NCI-H526 treated with DMSO at 0.1 percent for 48 hours (cell line): ENCODE data around the gene PRLH.
"Not testable (repeated sequence)": the region's sequence is repeated elsewhere in the genome, so short reads cannot be mapped to it uniquely, and the experiment has no call there.

Source experiments
- DNase-seq: peaks from one replicate; lab custom pipeline; 2025; lab: John Stamatoyannopoulos, UW

Gene PRLH

DNA sequence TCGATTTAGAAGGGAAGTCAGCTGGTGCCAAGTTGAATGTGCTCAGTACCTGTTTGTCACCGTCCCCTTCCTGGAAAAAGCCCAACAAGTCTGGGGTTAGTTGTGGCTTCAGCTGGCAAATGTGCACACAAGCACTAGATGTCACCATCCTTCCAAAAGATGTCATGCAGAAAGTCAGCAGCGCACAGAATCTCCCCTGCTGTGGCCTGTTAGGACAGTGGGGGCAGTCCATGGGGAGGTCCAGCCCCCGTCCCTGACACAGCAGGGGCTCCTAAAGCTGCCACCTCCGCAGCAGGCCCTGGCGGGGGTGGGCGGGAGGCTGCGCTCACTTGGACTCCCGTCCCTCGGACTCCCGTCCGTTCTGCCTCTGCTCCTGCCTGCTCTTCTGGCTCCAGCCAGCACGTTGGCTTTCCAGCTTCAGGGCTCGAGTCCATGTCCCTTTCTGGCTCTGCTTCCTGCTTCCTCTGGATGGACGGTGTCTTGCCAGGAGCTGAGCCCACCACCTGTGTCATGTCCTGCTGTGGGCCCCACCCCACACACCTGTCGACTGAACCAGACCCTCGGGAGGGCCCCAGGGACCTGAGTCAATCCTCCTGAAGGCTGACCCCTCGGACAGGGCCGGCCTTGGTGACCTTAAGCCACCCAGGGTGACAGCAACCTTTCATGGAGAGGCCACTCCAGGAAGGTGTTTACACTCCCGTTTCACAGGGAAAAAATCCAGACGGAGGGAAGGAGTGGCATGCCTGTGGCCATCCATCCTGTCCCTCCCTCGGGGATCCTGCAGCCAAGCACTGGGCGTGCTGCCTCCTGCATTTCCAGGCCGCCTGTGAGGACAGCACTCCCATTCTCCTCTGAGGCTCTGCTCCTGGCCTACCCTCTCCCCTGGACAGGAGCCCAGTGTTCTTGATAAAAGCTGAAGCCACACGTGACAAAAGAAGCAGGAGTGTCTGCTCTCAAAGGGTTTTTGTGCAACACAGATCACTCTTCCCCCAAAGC lies 15.7 kb downstream of the PRLH start:
- no peak for DNase-seq

DNA sequence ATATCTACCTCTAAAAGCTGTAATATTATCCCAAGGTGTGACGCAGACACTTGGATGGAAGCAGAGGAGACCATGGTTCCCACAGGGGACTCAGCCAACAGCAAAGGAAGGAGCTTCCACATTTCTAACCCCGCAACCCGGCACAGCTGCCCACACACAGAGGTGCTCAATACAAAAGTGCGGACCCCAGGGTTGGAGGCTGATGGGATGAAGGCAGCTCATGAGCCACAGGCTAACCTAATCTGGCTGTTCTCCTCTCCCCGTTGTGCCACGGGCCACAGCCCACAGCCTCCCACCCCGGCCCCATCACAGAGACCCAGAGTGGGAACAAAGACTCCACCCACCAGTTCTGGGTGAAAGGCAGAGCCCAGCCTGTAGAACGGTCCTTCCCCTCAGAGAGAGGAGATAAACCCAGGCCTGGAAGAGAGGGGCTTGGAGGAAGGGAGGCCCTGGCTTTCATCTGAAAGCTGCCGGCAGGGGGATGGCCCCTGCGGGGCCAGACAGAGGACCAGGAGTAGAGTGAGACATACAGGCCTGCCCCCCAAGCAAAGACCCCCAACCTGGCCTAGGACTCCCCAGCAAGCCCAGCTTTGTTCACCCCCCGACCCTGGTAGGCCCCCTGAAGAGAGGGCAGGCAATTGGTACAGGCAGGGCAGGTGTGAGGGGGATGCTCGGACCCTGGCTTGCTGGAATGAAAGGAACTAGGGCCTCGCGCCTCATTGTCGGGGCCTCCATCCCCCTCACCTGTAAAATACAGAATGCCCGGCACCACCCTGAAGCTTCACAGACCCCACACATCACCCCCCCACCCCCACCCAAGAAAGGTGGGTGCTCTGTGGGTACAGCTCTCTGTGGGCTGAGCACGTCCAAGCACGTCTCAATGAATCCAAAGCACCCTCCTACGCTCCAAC lies 17.3 kb downstream of the PRLH start:
- DNase-seq = no peak

DNA sequence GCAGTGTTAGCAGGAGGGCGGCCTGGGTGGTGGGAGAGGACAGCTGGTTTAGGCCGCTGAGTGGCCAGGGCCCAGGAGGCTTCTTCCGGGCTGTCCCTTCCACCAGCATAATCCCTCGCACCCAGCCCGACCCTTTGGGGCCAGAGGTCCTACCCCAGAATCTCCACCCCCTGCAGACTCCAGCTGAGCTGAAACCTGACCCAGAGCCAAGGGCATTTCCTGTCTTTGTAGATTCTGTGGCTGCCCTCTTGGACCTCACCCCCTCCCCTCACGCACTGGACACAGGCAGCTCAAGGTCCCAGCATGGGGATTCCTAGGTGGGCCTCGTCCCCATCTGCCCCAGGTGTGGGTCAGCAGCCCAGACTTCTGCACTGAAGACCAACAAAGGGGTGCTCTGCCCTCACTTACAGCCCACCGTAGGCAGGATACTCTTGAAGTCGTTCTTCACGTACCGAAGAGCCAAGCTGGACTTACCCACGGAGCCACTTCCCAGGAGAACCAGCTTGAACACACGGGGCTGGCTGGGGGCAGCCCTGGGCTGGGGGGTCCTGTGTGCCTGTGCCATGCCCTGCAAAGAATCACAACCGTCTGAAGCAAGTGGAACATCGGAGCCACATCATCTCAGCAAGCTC lies 19.3 kb downstream of the PRLH start:
- DNase-seq = no peak

DNA sequence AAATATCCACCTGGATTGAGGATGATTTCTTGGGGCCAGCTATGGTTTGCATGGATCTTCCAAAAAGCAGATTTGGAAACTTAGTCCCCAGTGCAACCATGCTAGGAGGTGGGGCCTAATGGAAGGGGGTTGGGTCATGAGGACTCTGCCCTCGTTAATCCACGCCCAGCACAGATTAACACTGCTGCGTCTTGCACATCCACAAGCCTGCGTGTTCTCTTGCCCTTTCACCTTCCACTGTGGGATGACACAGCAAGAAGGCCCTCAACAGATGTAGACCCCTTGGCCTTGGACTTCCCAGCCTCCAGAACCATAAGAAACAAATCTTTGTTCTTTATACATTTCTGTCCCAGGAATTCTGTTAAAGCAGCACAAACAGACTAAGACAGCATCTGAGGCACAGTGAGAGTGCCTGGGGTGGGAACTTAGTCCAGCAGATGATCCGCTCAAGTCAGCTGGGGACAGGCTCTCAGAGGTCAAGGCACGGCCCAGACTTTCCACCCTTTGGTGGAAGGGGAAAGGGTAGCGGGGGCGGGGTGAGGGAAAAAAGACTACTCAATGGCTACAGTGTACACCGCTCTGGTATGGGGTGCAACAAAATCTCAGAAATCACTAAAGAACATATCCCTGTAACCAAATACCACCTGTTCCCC lies 21.8 kb downstream of the PRLH start:
- no peak for DNase-seq

DNA sequence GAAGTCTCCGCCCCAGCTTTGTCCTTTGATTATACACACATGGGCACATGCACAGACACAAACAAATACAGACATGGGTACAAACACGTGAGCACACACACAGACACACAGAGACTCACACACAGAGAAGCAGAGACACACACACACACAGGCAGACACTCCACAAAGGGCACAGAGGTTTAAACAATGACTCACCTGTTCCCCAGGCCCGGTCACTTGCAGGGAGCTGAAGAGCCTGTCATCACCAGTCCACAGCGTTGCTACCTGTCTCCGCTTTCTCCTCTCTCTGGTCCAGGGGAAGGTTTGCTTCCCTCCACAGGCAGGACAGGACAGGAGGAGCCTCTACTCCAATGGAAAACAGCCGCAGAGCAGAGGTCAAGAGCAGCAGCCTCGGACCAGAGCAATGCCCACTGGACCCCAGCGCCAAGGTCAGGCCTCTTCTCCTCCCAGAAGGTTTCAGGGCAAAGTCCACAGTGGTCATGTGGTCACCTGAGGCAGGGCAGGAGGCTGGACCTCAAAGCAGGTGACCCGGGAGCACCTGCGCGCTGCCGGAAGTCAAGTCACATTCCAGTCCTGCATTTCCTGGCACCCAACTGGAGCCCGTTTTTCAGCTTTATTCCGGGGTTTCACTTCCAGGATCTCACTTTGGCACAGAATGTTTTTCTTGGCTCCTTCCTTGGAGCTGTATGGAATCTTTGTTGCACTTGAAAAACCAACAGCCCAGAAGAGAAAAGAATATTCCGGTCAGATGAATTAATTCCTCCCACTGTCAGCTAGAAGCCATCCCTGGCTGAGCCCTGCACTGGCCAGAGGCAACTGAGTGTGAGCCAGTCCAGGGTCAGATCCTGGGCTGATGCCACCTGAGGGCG lies 24.1 kb downstream of the PRLH start, which contains the start of gene RAB17:
Gene RAB17 (minus strand): TSS at position 463 of the 869 bp plus-strand sequence. CDS start 4,580 bp downstream, outside the sequence.
- DNase-seq = peak; percentile 54

DNA sequence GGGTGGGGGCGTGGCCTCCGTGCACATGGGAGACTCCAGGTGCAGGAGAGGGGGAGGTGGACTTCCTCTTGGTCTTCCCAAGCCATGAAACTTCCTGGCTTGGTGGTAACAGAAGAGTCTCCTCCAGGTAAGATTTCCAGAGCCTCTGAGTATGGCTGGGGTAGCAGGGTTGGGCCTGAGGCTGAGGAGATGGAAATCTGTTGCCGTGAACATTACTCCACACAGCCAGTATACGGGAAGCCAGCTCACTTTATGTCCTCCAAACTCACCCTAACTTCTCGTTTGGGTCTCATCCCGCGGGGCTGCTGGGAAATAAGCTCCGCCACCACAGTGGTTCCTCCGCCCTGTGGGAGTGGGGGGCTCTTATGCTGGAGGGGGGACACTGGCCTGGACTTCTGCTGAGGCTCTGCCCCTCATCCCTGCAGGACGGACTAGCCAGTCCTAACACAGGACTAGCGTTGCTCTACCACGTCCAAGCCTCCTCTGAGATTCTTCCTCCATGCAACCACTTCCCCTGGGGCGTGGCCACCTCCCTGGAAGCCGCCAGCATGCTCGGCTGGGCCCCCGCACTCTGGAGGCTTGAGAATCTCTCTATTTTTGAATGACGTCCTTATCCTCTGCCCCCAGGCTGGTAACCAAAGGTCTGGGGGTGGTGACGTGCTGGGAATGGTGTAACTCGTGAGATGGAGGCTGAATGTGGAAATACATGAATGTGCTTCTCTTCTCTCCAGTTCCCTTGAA lies 24.9 kb downstream of the PRLH start:
- DNase-seq = no peak

DNA sequence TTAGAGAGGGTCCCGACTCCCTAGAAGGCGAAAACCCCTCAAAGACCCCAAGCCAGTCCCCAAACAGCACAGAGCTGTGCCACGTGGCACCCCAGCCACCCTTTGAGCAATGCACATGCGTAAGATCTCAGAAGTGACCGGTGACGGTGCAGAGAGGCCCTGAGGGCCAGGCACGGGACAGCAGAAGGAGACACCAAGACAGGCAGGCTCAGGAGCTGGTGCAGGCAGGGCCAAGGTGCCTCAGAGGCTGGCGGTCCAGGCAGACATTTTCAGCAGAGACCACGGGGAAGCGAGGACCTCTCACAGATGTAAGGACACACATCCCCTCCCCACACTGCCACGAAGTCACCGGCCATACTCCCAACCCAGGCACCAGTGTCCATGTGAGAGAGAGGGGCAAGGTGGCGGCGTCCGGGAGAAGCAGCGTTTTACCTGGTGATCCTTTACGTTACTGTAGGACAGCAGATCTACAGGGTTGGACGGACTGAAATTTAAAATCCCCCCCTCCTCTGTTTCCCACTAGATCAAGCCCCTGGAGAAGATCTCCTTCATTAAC lies 26.1 kb downstream of the PRLH start:
- DNase-seq = no peak

DNA sequence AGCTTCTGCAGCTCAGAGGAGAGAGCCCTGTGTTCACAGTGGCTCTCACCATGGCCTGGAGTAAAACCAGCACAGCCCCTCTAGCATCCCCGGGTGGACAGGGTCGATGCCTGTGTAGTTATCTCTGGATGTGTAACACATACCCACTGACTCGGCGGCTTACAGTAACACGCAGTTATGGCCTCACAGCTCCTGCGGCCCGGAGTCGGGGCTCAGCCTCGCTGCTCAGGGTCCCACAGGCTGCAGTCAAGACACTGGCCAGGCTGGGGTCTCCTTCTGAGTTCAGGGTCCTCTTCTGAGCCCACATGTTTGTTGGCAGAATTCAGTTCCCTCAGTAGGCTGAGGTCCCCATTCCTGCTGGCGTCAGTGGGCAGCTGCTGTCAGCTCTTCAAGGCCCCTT lies 26.7 kb downstream of the PRLH start:
- DNase-seq = no peak

DNA sequence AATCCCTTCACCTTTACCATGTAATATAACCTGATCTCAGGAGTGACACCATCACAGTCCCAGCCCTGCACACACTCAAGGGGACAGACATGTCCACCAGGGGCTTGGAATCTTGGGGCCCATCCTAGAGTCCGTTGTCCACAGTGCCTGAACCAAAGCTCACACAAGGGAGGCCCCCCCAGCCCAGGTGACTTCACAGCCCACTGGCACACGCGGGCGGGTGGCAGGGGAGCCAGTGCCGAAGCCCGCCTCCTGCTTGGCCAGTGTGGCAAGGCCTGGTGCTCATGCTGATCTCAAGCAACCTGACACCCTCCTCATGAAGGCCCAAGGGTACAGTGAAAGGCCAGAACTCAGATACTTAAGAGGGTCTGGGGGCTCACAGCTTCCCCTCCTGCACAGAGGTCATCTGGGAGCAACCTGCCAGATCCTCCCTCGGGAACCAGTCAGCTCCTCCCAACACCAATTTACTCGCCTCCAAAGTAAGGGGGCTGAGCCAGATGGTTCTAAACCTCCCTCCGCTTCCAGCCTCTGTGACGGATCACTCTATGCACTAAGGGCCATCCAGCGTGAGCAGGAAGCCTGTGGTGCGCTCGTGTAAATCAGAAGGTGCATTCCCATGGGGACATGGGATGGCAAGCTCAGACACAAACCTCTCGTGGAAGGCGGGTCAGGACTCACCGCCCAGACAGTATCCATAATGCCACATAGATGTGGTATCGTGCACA lies 27.4 kb downstream of the PRLH start:
- DNase-seq = no peak

DNA sequence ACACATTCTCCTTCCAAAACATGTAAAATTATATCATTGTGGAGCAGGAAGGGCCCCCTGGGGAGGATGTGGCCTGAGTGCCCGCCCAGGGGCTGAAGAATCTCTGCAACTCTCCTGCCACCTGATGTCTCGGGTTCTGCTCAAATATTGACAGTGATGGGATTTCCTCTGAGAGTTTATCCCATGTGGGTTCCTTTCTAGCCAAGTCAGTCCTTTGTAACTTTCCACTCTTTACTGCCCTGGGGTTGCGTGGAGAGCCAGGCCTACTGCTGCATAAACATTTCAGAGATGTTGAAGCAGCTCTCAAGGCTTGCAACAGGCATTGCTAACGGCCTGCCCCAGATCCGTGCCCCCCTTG lies 28.1 kb downstream of the PRLH start:
- no peak for DNase-seq

DNA sequence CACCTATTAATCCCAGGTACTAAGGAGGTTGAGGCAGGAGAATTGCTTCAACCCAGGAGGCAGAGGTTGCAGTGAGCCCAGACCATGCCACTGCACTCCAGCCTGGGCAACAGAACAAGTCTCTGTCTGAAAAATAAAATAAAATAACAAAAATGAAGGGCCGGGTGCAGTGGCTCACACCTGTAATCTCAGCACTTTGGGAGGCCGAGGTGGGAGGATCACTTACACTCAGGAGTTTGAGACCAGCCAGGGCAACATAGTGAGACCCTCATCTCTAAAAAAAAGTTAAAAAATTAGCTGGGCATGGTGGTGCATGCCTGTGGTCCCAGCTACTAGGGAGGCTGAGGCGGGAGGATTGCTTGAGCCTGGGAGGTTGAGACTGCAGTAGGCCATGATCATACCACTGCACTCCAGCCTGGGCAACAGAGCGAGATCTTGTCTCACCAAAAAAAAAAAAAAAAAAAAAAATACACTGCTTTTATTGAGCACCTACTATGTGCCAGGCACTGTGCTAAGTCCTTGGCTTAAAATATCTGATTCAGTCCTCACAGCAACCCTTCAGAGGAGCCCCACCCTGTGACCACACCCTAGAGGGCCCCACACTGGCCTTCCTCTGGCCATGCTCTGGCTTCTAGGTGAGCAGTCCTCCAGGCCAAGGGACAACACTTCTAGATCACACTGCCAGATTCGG lies 29.6 kb downstream of the PRLH start:
- DNase-seq = not testable (repeated sequence)

DNA sequence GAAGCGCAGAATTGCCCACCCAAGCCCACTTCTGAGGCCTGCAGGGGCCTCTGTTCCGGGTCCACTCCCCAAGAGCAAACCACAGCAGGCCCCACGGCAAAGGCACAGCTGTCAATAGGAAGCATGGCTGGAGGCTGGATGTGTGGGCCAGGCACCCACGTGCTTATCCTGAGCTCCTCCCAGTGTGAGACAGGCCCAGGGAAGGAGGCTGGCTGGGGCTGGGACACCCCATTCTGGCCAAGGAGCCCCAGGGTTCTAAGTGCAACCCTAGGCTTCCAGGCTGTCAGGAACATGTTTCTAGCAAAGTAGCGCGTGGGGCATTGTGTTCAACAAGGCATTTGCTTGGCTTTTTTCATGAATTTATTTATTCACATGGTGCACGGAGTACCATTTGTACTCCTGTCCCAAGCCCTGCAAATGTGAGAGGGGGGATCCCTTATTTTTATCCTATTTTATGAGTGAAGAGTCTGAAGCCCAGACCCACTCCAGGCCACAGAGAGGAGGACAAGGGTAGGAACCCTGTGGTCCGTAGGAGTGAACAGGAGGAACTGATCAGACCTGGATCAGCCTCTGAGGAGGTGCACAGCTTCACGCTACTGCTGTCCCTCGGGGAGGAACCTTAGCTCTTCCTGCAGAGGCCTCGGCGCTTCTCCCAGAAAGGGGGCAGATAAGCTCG lies 30.3 kb downstream of the PRLH start:
- no peak for DNase-seq

DNA sequence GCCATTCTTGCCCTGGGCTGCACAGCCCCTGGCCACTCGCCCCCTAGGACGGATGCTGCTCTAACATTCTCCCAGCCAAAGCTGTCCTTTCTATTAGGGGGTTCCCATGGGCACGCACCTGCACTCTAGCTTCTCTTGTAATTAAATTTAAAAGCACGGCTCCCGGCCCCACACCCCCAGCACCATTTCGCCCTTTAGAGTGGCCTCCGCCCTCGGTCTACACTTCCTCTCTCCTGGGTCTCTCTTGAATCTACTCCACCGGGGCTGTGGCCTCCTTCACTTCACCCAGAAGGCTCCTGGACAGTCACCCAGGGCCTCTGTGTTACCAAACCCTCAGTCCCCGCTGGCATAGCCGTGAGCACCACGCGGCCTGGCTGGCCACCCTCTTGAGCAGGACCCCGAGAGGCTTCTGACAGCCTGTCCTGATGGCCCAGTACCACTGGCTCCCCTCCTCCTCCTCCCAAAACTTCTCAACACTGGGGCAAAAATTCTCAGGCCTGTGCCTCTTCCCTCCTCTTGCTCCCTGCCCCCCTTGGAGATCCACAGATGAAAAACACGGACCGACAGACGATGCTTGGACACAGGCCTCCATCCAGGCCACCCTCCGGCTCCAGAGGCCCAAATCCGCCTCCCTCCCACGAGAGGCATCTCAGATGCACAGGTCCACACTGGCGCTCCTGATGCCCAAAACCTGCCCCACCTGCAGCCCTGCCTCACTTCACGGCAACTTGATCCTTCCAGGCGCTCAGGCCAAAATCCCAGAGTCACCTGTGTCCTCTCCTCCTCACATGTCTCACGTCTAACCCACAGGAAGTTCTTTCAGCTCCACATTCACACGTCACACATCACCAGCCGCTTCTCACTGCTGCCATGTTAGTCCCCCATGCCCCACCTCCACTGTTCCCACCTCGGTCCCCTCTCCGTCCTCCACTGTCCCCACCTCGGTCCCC lies 31.1 kb downstream of the PRLH start:
- DNase-seq = no peak

DNA sequence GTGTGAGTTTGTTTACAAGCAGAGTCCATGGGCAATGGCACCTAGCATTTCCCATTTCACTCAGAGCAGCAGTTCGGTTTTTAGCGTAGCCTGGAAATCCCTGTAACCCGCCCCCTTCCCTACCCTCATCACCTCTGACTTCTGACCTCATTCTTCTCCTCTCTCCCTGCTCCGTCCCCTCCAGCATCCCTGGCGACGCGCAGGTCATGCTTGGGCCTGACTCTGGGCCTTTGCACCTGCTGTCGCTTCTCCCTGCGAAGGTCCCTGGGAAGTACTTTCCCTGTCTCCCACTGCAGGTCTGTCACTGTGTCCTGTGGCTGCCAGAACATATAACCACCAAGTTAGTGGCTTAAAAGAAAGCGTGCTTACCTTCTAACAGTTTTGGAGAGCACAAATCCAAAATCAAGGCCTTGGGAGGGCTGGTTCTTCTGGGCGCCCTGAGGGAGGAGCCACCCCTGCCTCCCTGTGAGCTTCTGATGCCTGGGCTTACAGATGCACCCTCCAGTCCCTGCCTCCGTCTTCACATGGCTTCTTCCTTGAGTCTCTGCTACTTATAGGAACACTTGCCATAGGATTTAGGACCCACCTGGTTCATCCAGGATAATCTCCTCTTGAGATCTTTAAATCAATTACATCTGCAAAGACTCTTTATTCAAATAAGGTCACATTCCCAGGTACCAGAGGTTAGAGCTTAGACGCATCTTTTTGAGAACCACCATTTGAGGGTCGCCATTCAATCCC lies 32.3 kb downstream of the PRLH start:
- no peak for DNase-seq

DNA sequence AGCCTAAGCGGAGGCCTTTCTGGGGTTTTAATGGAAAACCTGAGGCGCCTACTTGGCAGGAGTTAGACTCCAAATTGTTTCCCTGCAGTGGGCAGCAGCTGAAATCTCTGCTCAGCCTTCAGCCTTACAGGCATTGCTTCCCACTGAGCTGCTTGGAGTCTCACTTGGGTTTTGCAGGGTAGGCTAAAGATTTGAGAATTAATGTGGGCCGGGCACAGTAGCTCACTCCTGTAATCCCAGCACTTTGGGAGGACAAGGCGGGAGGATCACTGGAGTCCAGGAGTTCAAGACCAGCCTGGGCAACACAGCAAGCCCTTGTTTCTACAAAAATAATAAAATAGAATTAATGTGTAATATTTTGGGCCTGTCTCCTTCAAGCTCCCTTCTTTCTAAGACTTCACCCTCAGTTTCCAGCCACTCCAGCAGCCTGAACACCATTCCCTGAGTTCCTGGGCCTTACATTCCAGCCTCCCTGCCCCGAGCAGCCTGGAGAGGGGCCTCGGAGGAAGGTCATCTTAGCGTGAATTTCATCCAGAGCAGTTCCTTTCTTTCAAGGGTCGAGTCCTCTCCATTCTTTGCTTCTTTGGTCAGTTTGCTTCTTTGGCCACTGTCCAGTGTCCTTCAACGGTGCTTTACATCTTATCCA lies 33.2 kb downstream of the PRLH start:
- DNase-seq = no peak
